ENCODE results near the gene VWA5B2. TPM values are rescaled to one million over a fixed set of nuclear protein-coding genes. Genes with fewer than 3 reads are reported as not detected.

VWA5B2 gene
- polyA plus RNA-seq, 1 donor from 2014 or later = 0.33 TPM

DNA sequence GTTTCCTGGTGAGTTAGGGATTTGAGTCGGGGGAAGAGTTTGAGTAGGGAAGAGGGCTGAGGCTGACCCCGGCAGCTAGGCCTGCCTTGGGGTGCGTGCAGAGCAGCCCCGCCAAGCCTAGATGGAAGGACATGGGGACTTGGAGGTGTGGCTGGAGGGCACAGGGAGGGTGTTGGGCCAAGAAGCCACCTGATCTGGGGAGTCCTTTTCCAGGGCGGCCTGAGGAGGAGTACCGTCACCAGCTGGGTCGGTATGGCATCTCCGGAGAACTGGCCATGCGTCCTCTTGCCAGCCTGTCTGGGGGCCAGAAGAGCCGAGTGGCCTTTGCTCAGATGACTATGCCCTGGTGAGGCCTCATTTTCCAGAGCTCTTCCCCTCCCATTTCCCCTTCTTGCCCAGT, 36.5 kb upstream of the VWA5B2 start:
- Histone ChIP-seq H3K9ac (ENCODE audit: low read length) (no peak overlapping the region), H3K27ac (ENCODE audit: low read length) (no peak overlapping the region), H3K4me3 (ENCODE audit: low read length) (no peak overlapping the region), H3K4me2 (ENCODE audit: low read length) (no peak overlapping the region), H3F3A (ENCODE audit: insufficient read depth, low read length, poor library complexity, severe bottlenecking) (no peaks in the 10 kb centered on the region), H2AFZ (ENCODE audit: low read depth, low read length) (no peak overlapping the region), H3K9me3 (ENCODE audit: low read length) (no peaks in the 10 kb centered on the region), H3K9me2 (ENCODE audit: insufficient read depth, low read length) (no peaks in the 10 kb centered on the region), H3K27me3 (ENCODE audit: insufficient read depth, low read depth, low read length) (no peaks in the 10 kb centered on the region), H3K79me2 (replicated peaks; ENCODE audit: insufficient read depth, low read length) (peaks cover 5% of the 10 kb centered on the region), H4K20me1 (ENCODE audit: insufficient read depth) (no peaks in the 10 kb centered on the region), H3K36me3 (ENCODE audit: insufficient read depth, low read length) (no peaks in the 10 kb centered on the region)
- TF ChIP-seq EP300 (conservative IDR thresholded peaks at IDR 0.05; ENCODE audit: poor library complexity, severe bottlenecking) = no peak
- no peak for TF ChIP-seq CTCF (IDR thresholded peaks at IDR 0.05; ENCODE audit: poor library complexity, severe bottlenecking)
- no peak for TF ChIP-seq SMC3 (conservative IDR thresholded peaks at IDR 0.05; ENCODE audit: poor library complexity)
- no peak for TF ChIP-seq REST (IDR thresholded peaks at IDR 0.05; ENCODE audit: borderline replicate concordance)
- TF ChIP-seq EZH2 (IDR thresholded peaks at IDR 0.05; ENCODE audit: borderline replicate concordance, insufficient read depth, low read length, poor library complexity, severe bottlenecking) = no peak
- TF ChIP-seq MXI1 (conservative IDR thresholded peaks at IDR 0.05; ENCODE audit: poor library complexity, severe bottlenecking) = no peak
- TF ChIP-seq POLR2AphosphoS5 (IDR thresholded peaks at IDR 0.05) = no peak
- no peak for TF ChIP-seq RAD21 (conservative IDR thresholded peaks at IDR 0.05)
- TF ChIP-seq TAF1 (IDR thresholded peaks at IDR 0.05; ENCODE audit: low read depth) = no peak

DNA sequence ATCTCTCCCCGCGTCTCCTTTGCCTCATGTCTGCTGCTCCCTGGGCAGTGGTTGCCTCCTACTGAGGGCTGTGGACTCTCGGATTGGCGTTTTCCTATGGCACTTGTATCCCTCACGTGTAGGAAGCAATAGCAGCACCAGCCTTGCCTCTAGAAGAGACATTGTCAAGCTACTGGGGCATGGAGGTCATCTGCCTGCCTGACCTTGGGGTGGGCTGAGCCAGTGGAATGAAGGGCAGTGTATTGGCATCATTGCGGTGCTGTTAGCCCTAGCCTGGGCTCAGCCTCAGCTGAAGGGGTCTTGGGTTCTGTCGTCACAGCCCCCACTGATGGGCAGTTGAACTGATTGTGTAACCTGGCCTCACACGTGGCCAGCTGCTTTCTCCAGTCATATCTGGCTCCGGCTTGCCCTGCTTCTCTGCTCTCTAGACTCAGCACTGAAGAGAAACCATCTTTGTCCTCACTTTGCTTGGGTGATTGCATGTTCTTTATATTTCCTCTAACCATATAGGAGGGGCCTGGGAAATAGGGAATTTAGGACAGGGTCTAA, 35.3 kb upstream of the VWA5B2 start:
- Histone ChIP-seq H3K36me3 (ENCODE audit: insufficient read depth, low read length) (no peaks in the 10 kb centered on the region), H3K9me2 (ENCODE audit: insufficient read depth, low read length) (no peaks in the 10 kb centered on the region), H4K20me1 (ENCODE audit: insufficient read depth) (no peaks in the 10 kb centered on the region), H3K9ac (ENCODE audit: low read length) (no peak overlapping the region), H3K79me2 (replicated peaks; ENCODE audit: insufficient read depth, low read length) (no peaks in the 10 kb centered on the region), H3F3A (ENCODE audit: insufficient read depth, low read length, poor library complexity, severe bottlenecking) (no peaks in the 10 kb centered on the region), H2AFZ (ENCODE audit: low read depth, low read length) (no peak overlapping the region), H3K9me3 (ENCODE audit: low read length) (no peaks in the 10 kb centered on the region), H3K4me2 (ENCODE audit: low read length) (no peak overlapping the region), H3K27ac (ENCODE audit: low read length) (no peak overlapping the region), H3K27me3 (ENCODE audit: insufficient read depth, low read depth, low read length) (no peaks in the 10 kb centered on the region), H3K4me3 (ENCODE audit: low read length) (no peak overlapping the region)
- no peak for TF ChIP-seq EZH2 (IDR thresholded peaks at IDR 0.05; ENCODE audit: borderline replicate concordance, insufficient read depth, low read length, poor library complexity, severe bottlenecking)
- TF ChIP-seq TAF1 (IDR thresholded peaks at IDR 0.05; ENCODE audit: low read depth) = no peak

Measured in neural cell (in vitro differentiated cells).